Measurements from ENCODE around the gene SP4.

SP4 gene

DNA sequence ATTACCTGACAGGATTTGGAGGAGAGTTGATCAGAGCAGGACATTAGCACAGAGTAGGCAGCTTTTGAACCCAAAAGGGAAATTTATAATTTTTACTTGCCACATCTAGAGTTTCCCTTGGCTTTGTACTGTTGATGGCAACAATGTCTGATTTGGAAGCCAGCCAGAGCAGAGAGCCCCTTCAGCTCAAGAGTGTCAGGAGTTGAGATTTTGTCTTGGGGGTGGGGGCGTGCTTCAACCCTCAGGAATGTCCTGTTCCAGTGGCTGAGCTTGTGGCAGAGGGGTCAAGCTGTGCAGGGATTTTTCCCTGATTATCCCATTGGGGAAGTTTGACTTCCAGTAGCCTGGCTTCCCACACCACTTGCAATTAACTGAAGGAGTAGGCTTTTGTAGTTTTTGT lies 27.0 kb downstream of the SP4 start:
- DNase-seq (ENCODE audit: low read depth in 1 of 2, low spot score in 1 of 2): no peak
- Histone ChIP-seq H3K27ac (replicated peaks) (no peak overlapping the region), H3K27me3 (ENCODE audit: insufficient read depth, poor library complexity, severe bottlenecking) (no peaks in the 10 kb centered on the region), H3K4me3 (replicated peaks; ENCODE audit: insufficient read depth, low read length) (no peak overlapping the region)
- TF ChIP-seq SPI1 (IDR thresholded peaks at IDR 0.05; ENCODE audit: borderline replicate concordance, low read depth) (no peak), GABPA (IDR thresholded peaks at IDR 0.05; ENCODE audit: low read depth) (no peak), POLR2AphosphoS5 (IDR thresholded peaks at IDR 0.05; ENCODE audit: low read depth) (no peak)
- TF ChIP-seq, protein P1, sequence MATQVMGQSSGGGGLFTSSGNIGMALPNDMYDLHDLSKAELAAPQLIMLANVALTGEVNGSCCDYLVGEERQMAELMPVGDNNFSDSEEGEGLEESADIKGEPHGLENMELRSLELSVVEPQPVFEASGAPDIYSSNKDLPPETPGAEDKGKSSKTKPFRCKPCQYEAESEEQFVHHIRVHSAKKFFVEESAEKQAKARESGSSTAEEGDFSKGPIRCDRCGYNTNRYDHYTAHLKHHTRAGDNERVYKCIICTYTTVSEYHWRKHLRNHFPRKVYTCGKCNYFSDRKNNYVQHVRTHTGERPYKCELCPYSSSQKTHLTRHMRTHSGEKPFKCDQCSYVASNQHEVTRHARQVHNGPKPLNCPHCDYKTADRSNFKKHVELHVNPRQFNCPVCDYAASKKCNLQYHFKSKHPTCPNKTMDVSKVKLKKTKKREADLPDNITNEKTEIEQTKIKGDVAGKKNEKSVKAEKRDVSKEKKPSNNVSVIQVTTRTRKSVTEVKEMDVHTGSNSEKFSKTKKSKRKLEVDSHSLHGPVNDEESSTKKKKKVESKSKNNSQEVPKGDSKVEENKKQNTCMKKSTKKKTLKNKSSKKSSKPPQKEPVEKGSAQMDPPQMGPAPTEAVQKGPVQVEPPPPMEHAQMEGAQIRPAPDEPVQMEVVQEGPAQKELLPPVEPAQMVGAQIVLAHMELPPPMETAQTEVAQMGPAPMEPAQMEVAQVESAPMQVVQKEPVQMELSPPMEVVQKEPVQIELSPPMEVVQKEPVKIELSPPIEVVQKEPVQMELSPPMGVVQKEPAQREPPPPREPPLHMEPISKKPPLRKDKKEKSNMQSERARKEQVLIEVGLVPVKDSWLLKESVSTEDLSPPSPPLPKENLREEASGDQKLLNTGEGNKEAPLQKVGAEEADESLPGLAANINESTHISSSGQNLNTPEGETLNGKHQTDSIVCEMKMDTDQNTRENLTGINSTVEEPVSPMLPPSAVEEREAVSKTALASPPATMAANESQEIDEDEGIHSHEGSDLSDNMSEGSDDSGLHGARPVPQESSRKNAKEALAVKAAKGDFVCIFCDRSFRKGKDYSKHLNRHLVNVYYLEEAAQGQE (IDR thresholded peaks at IDR 0.05; ENCODE audit: insufficient replicate concordance, low read depth): no peak
- TF ChIP-seq, protein P2, sequence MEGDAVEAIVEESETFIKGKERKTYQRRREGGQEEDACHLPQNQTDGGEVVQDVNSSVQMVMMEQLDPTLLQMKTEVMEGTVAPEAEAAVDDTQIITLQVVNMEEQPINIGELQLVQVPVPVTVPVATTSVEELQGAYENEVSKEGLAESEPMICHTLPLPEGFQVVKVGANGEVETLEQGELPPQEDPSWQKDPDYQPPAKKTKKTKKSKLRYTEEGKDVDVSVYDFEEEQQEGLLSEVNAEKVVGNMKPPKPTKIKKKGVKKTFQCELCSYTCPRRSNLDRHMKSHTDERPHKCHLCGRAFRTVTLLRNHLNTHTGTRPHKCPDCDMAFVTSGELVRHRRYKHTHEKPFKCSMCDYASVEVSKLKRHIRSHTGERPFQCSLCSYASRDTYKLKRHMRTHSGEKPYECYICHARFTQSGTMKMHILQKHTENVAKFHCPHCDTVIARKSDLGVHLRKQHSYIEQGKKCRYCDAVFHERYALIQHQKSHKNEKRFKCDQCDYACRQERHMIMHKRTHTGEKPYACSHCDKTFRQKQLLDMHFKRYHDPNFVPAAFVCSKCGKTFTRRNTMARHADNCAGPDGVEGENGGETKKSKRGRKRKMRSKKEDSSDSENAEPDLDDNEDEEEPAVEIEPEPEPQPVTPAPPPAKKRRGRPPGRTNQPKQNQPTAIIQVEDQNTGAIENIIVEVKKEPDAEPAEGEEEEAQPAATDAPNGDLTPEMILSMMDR (IDR thresholded peaks at IDR 0.05; ENCODE audit: insufficient read depth, low read length): no peak

DNA sequence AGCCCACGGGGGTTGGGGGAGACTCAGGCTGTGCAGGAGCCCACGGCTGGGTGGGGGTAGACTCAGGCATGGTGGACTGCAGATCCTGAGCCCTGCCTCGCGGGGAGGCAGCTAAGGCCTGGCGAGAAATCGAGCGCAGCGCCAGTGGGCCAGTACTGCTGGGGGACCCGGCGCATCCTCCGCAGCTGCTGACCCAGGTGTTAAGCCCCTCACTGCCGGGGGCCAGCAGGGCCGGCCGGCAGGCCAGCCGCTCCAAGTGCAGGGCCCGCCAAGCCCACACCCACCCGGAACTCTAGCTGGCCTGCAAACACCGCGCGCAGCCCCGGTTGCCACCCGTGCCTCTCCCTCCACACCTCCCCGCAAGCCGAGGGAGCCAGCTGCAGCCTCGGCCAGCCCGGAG lies 33.4 kb downstream of the SP4 start:
- no peak for DNase-seq (ENCODE audit: low read depth in 1 of 2, low spot score in 1 of 2)
- Histone ChIP-seq H3K27ac (replicated peaks) (no peak overlapping the region), H3K4me3 (replicated peaks; ENCODE audit: insufficient read depth, low read length) (no peak overlapping the region), H3K27me3 (ENCODE audit: insufficient read depth, poor library complexity, severe bottlenecking) (no peaks in the 10 kb centered on the region)
- TF ChIP-seq POLR2AphosphoS5 (IDR thresholded peaks at IDR 0.05; ENCODE audit: low read depth): no peak
- TF ChIP-seq, protein P1 (IDR thresholded peaks at IDR 0.05; ENCODE audit: insufficient replicate concordance, low read depth): no peak
- TF ChIP-seq SPI1 (IDR thresholded peaks at IDR 0.05; ENCODE audit: borderline replicate concordance, low read depth): no peak
- no peak for TF ChIP-seq GABPA (IDR thresholded peaks at IDR 0.05; ENCODE audit: low read depth)

DNA sequence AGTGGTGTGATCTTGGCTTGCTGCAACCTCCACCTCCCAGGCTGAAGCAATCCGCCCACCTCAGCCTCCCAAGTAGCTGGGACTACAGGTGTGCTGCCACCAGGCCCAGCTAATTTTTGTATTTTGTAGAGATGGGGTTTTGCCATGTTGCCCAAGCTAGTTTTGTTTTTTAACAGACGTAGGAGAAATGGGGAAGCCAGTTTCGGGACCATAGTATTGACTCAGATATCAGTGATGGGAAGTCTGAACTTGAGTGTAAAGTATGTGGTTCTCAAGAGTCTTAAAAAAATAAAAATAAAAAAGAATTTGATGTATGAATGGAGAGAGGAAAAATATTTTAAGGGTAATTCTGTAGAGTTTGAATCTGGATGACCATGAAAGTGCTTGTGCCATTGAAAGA lies 34.2 kb downstream of the SP4 start:
- no peak for TF ChIP-seq GABPA (IDR thresholded peaks at IDR 0.05; ENCODE audit: low read depth)
- TF ChIP-seq SPI1 (IDR thresholded peaks at IDR 0.05; ENCODE audit: borderline replicate concordance, low read depth): no peak
- TF ChIP-seq, protein P2 (IDR thresholded peaks at IDR 0.05; ENCODE audit: insufficient read depth, low read length): no peak
- TF ChIP-seq, protein P1 (IDR thresholded peaks at IDR 0.05; ENCODE audit: insufficient replicate concordance, low read depth): no peak
- no peak for TF ChIP-seq POLR2AphosphoS5 (IDR thresholded peaks at IDR 0.05; ENCODE audit: low read depth)
- DNase-seq (ENCODE audit: low read depth in 1 of 2, low spot score in 1 of 2): no peak
- no peak overlapping the region for H3K4me3 ChIP-seq (replicated peaks; ENCODE audit: insufficient read depth, low read length)
- H3K27me3 ChIP-seq (ENCODE audit: insufficient read depth, poor library complexity, severe bottlenecking): no peaks in the 10 kb centered on the region
- H3K27ac ChIP-seq (replicated peaks): no peak overlapping the region

Measured in HL-60 (cell line).